Measurements from ENCODE around the gene PLXNA4. TPM values are rescaled to one million over a fixed set of nuclear protein-coding genes. Genes with fewer than 3 reads are reported as not detected.

PLXNA4 gene
- total RNA-seq, 1 donor from 2014 or later, result 0.38 TPM

DNA sequence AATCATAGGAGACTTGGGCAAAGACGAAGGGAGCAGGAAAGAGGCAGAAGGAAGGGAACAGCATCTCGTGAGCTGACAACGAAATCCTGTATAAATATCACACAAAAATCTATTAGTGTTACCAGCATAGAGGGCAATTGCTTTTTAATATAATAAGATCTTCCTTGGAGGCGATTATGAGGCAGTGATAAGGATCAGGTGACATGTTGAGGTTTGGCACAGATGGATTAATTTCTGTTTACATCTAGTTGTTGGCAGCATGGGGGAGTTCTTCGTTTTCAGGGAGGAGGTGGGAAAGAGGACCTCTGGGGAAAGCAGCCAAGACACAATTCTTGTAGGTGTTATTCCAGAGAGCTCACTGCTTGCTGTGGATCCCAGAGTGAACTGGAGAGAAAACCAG, 163.8 kb downstream of the PLXNA4 start:
- Mint-ChIP-seq H3K36me3 (ENCODE audit: insufficient read depth) (no peaks in the 10 kb centered on the region), H3K4me1 (ENCODE audit: low read depth) (peaks cover 5% of the 10 kb centered on the region), H3K27ac (no peak overlapping the region), H3K27me3 (peaks cover 17% of the 10 kb centered on the region), H3K4me3 (ENCODE audit: low read depth) (no peak overlapping the region), H3K9me3 (ENCODE audit: low read depth) (no peaks in the 10 kb centered on the region)
- no peak for DNase-seq (ENCODE audit: low spot score, unreplicated experiment)
- no peak for TF ChIP-seq CTCF (IDR thresholded peaks at IDR 0.05; ENCODE audit: unreplicated experiment)

DNA sequence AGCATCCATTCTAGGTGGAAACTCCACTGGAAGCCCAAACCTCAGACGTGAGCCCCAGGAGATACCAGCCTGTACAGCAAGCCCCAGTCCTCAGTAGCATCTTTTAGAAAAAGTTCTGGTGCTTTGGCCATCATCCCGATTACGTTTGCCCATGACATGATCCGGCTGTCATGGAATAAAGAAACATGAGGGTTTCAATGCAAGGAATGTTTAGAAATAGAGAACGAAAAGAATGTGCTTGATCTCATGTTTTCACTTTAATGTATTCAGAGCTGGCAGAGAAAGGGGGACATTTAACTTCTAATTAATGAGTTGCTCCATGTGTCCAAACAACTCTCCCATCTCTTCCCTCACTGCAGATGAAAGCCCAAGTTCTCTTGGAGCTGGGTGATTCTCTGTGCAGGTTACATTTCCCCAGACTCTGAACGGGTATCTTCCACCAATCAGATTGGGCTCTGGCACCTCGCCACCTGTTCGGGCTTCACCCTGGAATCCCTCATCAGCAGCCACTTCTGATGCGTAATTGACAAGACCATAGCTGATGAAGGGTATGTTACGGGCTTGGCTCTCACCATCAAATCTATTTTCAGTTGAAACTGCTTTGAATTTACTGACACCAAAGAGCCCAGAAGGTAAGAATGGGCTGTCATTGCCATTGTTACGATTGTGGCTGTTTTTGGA, 165.3 kb downstream of the PLXNA4 start:
- no peak for TF ChIP-seq CTCF (IDR thresholded peaks at IDR 0.05; ENCODE audit: unreplicated experiment)
- Mint-ChIP-seq H3K4me1 (ENCODE audit: low read depth) (no peaks in the 10 kb centered on the region), H3K27ac (no peak overlapping the region), H3K36me3 (ENCODE audit: insufficient read depth) (no peaks in the 10 kb centered on the region), H3K4me3 (ENCODE audit: low read depth) (no peak overlapping the region), H3K27me3 (peaks cover 17% of the 10 kb centered on the region), H3K9me3 (ENCODE audit: low read depth) (no peaks in the 10 kb centered on the region)
- DNase-seq (ENCODE audit: low spot score, unreplicated experiment), result no peak

DNA sequence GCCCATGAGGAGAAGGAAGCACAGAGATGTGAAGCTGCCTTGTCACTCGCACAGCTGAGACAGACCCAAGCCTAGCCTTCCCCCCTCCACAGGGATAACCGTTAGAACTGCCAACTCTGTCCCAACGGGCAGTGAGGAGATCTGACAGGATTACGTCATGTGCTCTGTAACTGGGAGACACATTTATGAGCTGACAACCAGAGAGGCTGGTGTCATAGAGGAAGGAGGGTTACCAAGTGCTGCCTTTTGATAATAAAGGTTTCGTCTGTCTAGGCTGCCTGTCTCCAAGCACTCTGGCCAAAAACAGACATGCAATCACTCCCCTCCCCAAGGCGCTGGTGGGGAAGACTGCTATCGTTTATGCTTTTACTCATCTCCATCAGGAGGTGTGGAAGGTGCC, 165.9 kb downstream of the PLXNA4 start:
- Mint-ChIP-seq H3K4me3 (ENCODE audit: low read depth) (no peak overlapping the region), H3K27ac (no peak overlapping the region)
- TF ChIP-seq CTCF (IDR thresholded peaks at IDR 0.05; ENCODE audit: unreplicated experiment), result no peak

DNA sequence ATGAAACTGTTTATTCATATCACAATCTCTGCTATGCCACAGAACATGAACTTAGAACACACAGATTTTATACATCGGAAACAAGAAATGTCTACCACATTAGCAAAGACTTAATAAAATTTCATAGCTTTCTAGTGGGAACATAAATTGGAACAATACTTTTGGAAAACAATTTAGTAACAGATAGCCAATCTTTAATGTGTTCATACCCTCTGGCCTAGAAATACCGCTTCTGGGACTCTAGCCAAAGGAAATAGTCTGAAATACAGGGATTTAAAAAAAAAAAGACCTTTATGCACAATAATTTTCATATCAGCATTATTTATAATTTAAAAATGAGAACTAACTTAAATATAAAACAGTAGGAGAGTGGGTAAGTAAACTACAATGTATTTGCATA, 168.5 kb downstream of the PLXNA4 start:
- Mint-ChIP-seq H3K9me3 (ENCODE audit: low read depth) (no peaks in the 10 kb centered on the region), H3K27me3 (peaks cover 17% of the 10 kb centered on the region), H3K4me1 (ENCODE audit: low read depth) (no peaks in the 10 kb centered on the region), H3K4me3 (ENCODE audit: low read depth) (no peak overlapping the region), H3K36me3 (ENCODE audit: insufficient read depth) (no peaks in the 10 kb centered on the region), H3K27ac (no peak overlapping the region)
- no peak for TF ChIP-seq CTCF (IDR thresholded peaks at IDR 0.05; ENCODE audit: unreplicated experiment)
- DNase-seq (ENCODE audit: low spot score, unreplicated experiment), result no peak

More for the DNA sequence above, 165.9 kb downstream of the PLXNA4 start:
- no peaks in the 10 kb centered on the region for H3K36me3 Mint-ChIP-seq (ENCODE audit: insufficient read depth)
- H3K4me1 Mint-ChIP-seq (ENCODE audit: low read depth), result no peaks in the 10 kb centered on the region
- DNase-seq (ENCODE audit: low spot score, unreplicated experiment), result no peak
- peaks cover 17% of the 10 kb centered on the region for H3K27me3 Mint-ChIP-seq
- no peaks in the 10 kb centered on the region for H3K9me3 Mint-ChIP-seq (ENCODE audit: low read depth)

- no peak for TF ChIP-seq CTCF (IDR thresholded peaks at IDR 0.05; ENCODE audit: unreplicated experiment)
- Mint-ChIP-seq H3K9me3 (ENCODE audit: low read depth) (peaks cover 4% of the 10 kb centered on the region), H3K27me3 (peaks cover 10% of the 10 kb centered on the region), H3K36me3 (ENCODE audit: insufficient read depth) (no peaks in the 10 kb centered on the region), H3K4me1 (ENCODE audit: low read depth) (no peaks in the 10 kb centered on the region), H3K4me3 (ENCODE audit: low read depth) (no peak overlapping the region), H3K27ac (no peak overlapping the region)
- DNase-seq (ENCODE audit: low spot score, unreplicated experiment), result no peak
These were observed 170.2 kb downstream of the PLXNA4 start for GRCh38 chr7:132406039-132406438.

Data from progenitor cell of endocrine pancreas (in vitro differentiated cells).